22Rv1 (cell line): ENCODE data around the gene MYO15B.

ENCODE experiments used
- ZFX ChIP-seq: fragments of 450-650 bp; IDR thresholded peaks from 2 replicates; pipeline ENCODE4 v1.6.1; 2017; ENCODE audit warnings: antibody characterized with exemption, borderline replicate concordance
- TF ChIP-seq, protein P1 (sequence below): fragments of 450-650 bp; IDR thresholded peaks from 2 replicates; pipeline ENCODE4 v1.5.1; 2017; ENCODE audit warnings: mild to moderate bottlenecking

DNA sequence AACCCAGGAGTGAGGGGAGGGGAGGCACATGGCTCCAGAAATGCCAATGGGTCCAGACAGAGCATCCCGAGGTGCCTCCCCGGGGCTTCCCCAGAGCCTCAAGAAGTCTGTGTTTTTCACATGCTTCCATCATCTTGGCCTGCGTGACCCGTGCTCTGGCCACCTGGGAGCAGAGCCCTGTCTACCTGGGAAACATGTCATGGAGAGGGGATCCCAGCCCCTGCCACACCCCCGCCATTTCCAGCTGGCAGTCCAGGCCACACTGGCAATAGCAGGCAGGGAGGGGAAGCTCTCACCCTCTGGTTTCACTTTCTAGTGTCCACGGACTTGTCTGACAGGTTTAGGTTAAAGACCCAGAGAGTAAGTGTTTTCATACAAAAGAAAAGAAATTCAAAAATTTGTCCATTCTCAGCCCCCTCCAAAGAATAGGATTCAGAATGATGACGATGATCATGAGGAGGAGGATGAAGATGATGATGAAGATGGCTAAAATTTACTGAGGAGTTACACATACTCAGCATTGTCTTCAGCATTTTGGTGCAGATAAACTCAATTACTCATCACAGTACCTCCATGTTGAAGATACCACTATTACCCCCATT lies 54.7 kb downstream of the MYO15B start:
- TF ChIP-seq, protein P1, sequence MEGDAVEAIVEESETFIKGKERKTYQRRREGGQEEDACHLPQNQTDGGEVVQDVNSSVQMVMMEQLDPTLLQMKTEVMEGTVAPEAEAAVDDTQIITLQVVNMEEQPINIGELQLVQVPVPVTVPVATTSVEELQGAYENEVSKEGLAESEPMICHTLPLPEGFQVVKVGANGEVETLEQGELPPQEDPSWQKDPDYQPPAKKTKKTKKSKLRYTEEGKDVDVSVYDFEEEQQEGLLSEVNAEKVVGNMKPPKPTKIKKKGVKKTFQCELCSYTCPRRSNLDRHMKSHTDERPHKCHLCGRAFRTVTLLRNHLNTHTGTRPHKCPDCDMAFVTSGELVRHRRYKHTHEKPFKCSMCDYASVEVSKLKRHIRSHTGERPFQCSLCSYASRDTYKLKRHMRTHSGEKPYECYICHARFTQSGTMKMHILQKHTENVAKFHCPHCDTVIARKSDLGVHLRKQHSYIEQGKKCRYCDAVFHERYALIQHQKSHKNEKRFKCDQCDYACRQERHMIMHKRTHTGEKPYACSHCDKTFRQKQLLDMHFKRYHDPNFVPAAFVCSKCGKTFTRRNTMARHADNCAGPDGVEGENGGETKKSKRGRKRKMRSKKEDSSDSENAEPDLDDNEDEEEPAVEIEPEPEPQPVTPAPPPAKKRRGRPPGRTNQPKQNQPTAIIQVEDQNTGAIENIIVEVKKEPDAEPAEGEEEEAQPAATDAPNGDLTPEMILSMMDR: no peak
- TF ChIP-seq ZFX: no peak
